NCI-H2081 treated with DMSO at 0.1 percent for 48 hours (cell line): ENCODE data around the gene BTK.
A peak's percentile ranks its signal among the peaks of the same experiment; 100 is the strongest.

Experiments
- DNase-seq: peaks from one replicate; lab custom pipeline; 2025; lab: John Stamatoyannopoulos, UW

The BTK gene

GRCh38 chrX:101385795-101386541 lies at the start of gene BTK:
TSS of gene BTK (minus strand) at chrX:101386191. CDS start at chrX:101375284, 10,907 bp downstream.
- DNase-seq, result no peak

- DNase-seq, result no peak
Observed at GRCh38 chrX:101430457-101431078, 44.6 kb upstream of the BTK start.

- no peak for DNase-seq
Observed at GRCh38 chrX:101429934-101430333, 43.9 kb upstream of the BTK start.

GRCh38 chrX:101427954-101428353 lies 42.0 kb upstream of the BTK start:
- no peak for DNase-seq

- DNase-seq, result no peak
Observed at GRCh38 chrX:101419489-101419888, 33.5 kb upstream of the BTK start.

GRCh38 chrX:101417981-101418841 lies 32.2 kb upstream of the BTK start:
- DNase-seq, result no peak

- no peak for DNase-seq
Observed at GRCh38 chrX:101417190-101417589, 31.2 kb upstream of the BTK start.

- no peak for DNase-seq
Observed at GRCh38 chrX:101416691-101417090, 30.7 kb upstream of the BTK start.

GRCh38 chrX:101415180-101416145 lies 29.5 kb upstream of the BTK start:
- DNase-seq, result no peak

GRCh38 chrX:101411984-101412383 lies 26.0 kb upstream of the BTK start:
- no peak for DNase-seq

GRCh38 chrX:101410461-101410860 lies 24.5 kb upstream of the BTK start:
- DNase-seq, result no peak

GRCh38 chrX:101409043-101409442 lies 23.1 kb upstream of the BTK start:
- DNase-seq, result no peak

- DNase-seq, result no peak
Observed at GRCh38 chrX:101408532-101408841, 22.5 kb upstream of the BTK start.

- DNase-seq, result peak; percentile 95
Observed at GRCh38 chrX:101407748-101408531, 21.9 kb upstream of the BTK start, which contains the start of the genes GLA and HNRNPH2. TSS of gene GLA (minus strand) at chrX:101407925. CDS start at chrX:101407903, 22 bp downstream. TSS of gene HNRNPH2 (plus strand) at chrX:101408222. CDS start at chrX:101411989, 3,767 bp downstream.

- no peak for DNase-seq
Observed at GRCh38 chrX:101407167-101407747, 21.3 kb upstream of the BTK start.

GRCh38 chrX:101399825-101400224 lies 13.8 kb upstream of the BTK start:
- DNase-seq, result no peak

GRCh38 chrX:101398694-101399093 lies 12.7 kb upstream of the BTK start:
- no peak for DNase-seq

- DNase-seq, result no peak
Observed at GRCh38 chrX:101397779-101398178, 11.8 kb upstream of the BTK start.

- no peak for DNase-seq
Observed at GRCh38 chrX:101395789-101396188, 9.8 kb upstream of the BTK start.

- no peak for DNase-seq
Observed at GRCh38 chrX:101394372-101394771, 8.4 kb upstream of the BTK start.
